Measurements from ENCODE around the gene RAD51B.
A peak's percentile ranks its signal among the peaks of the same experiment; 100 is the strongest.

RAD51B gene

GRCh38 chr14:67887478-67887877 lies 67.9 kb downstream of the RAD51B start:
- TF ChIP-seq, protein P1, sequence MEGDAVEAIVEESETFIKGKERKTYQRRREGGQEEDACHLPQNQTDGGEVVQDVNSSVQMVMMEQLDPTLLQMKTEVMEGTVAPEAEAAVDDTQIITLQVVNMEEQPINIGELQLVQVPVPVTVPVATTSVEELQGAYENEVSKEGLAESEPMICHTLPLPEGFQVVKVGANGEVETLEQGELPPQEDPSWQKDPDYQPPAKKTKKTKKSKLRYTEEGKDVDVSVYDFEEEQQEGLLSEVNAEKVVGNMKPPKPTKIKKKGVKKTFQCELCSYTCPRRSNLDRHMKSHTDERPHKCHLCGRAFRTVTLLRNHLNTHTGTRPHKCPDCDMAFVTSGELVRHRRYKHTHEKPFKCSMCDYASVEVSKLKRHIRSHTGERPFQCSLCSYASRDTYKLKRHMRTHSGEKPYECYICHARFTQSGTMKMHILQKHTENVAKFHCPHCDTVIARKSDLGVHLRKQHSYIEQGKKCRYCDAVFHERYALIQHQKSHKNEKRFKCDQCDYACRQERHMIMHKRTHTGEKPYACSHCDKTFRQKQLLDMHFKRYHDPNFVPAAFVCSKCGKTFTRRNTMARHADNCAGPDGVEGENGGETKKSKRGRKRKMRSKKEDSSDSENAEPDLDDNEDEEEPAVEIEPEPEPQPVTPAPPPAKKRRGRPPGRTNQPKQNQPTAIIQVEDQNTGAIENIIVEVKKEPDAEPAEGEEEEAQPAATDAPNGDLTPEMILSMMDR (IDR thresholded peaks at IDR 0.05; ENCODE audit: low read depth, low read length), result no peak
- no peak overlapping the region for H3K4me3 ChIP-seq (replicated peaks in 1 of 2; ENCODE audit: low read depth in 2 of 2, low read length in 2 of 2)
- DNase-seq (ENCODE audit: low read depth in 2 of 2), result no peak

DNA sequence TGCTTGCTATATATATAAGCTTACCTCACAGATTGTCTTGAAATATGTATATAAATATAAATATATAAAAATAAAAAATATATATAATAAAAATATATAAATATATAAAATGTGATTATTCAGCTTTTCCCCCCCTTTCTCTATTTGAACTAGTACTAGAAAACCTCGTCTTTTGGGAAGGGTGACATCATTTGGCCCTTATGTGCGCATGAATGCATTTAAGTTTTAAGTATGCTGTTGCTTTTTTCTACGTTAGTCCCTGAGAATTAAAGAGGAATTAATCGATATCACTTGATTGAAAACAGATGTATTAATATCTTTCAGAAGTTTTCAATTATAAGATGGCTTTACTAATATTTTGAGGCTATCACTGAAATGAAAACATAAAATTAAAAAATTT lies 69.9 kb downstream of the RAD51B start:
- TF ChIP-seq, protein P1 (IDR thresholded peaks at IDR 0.05; ENCODE audit: low read depth, low read length), result no peak
- H3K4me3 ChIP-seq (replicated peaks in 1 of 2; ENCODE audit: low read depth in 2 of 2, low read length in 2 of 2), result no peak overlapping the region
- no peak for DNase-seq (ENCODE audit: low read depth in 2 of 2)

- no peak overlapping the region for H3K4me3 ChIP-seq (replicated peaks in 1 of 2; ENCODE audit: low read depth in 2 of 2, low read length in 2 of 2)
- TF ChIP-seq, protein P1 (IDR thresholded peaks at IDR 0.05; ENCODE audit: low read depth, low read length), result no peak
- DNase-seq (ENCODE audit: low read depth in 2 of 2), result no peak
Observed at GRCh38 chr14:67892466-67893100, 73.0 kb downstream of the RAD51B start.

DNA sequence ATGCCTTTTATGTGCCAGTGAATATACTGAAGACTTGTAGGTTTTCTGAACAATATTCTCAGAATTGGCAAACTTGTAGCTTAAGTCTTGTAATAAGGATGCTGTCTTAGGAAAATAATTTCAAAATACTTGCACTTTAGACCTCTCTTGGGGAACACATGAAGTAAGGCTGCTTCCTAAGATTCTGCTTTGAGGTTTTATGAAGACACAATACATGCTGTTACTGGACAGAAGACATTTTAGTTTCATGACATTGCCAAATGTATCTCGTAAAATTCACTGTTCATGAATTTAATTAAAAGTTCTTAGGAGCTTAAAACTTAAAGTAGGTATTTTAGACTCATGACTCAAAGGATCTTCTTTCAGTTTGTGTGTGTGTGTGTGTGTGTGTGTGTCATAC lies 80.7 kb downstream of the RAD51B start:
- no peak overlapping the region for H3K4me3 ChIP-seq (replicated peaks in 1 of 2; ENCODE audit: low read depth in 2 of 2, low read length in 2 of 2)
- DNase-seq (ENCODE audit: low read depth in 2 of 2), result no peak
- TF ChIP-seq, protein P1 (IDR thresholded peaks at IDR 0.05; ENCODE audit: low read depth, low read length), result no peak

- TF ChIP-seq, protein P1 (IDR thresholded peaks at IDR 0.05; ENCODE audit: low read depth, low read length), result no peak
- H3K4me3 ChIP-seq (replicated peaks in 1 of 2; ENCODE audit: low read depth in 2 of 2, low read length in 2 of 2), result no peak overlapping the region
- DNase-seq (ENCODE audit: low read depth in 2 of 2), result peak in 1 of 2 donors; percentile 33
Observed at GRCh38 chr14:67908052-67908754, 88.6 kb downstream of the RAD51B start.

- H3K4me3 ChIP-seq (replicated peaks in 1 of 2; ENCODE audit: low read depth in 2 of 2, low read length in 2 of 2), result no peak overlapping the region
- DNase-seq (ENCODE audit: low read depth in 2 of 2), result peak in 1 of 2 donors; percentile 20
- TF ChIP-seq, protein P1 (IDR thresholded peaks at IDR 0.05; ENCODE audit: low read depth, low read length), result no peak
Observed at GRCh38 chr14:67911562-67911961, 92.0 kb downstream of the RAD51B start.

Measured in cardiac fibroblast (primary cell).